Uterus (tissue), 2 donors: ENCODE results near the gene RSBN1L.

Source experiments
- CTCF ChIP-seq, 4 experiments: fragments of 200-600 bp in 2 of 4; fragments of 450-650 bp in 2 of 4; sonication (generic) in 2 of 4; IDR thresholded peaks; one replicate each; pipeline ENCODE4 v1.5.1; 2016 to 2019; ENCODE audit warnings: antibody characterized with exemption in 4 of 4, mild to moderate bottlenecking in 2 of 4, moderate library complexity in 1 of 4
- POLR2A ChIP-seq, 2 donors: fragments of 450-650 bp; IDR thresholded peaks; one replicate each; pipeline ENCODE4 v1.6.1; 2016; ENCODE audit warnings: antibody characterized with exemption in 2 of 2, mild to moderate bottlenecking in 1 of 2, moderate library complexity in 1 of 2

GRCh38 chr7:77786741-77787140, 90.5 kb downstream of the RSBN1L start:
- TF ChIP-seq CTCF (IDR thresholded peaks at IDR 0.05) (no peak), POLR2A (IDR thresholded peaks at IDR 0.05) (no peak)
